ENCODE measurements around the gene RASSF6.

The RASSF6 gene

DNA sequence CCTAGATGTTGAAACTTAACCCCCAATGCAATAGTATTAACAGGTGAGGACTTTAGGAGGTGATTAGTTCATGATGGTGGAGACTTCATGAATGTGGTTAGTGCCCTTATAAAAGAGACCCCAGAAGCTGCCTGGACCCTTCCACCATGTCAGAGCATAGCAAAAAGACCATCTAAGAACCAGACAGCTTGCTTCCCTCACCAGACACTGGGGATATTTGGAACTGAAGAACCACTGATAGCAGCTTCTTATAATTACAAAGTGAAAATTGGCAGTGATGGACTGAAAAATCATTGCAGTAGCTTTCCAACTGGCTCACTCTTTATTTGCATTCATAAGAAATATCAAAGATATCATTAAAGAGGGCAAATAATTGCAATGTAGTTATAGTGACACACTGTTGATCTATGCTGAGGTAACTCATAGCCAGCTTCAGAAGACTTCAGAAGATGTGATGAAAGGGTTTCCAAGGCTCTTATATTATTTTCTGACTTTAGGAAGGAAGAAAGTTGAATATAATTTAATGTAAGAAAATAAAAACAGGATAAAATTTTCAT lies 5.8 kb downstream of the RASSF6 start:
- no peak overlapping the region for H3K4me3 ChIP-seq (ENCODE audit: low read depth in 1 of 5, low read length in 5 of 5)
- H3K9ac ChIP-seq (ENCODE audit: low read length in 5 of 5), result no peak overlapping the region
- no peaks in the 10 kb centered on the region for H3K9me3 ChIP-seq (ENCODE audit: control insufficient read depth in 5 of 5, low read length in 5 of 5)
- peaks cover 0 to 5% (median 0%) of the 10 kb centered on the region in 5 donors for H3K4me1 ChIP-seq (ENCODE audit: control insufficient read depth in 5 of 5, insufficient read depth in 5 of 5, low read length in 5 of 5)
- no peak overlapping the region for H3K27ac ChIP-seq (ENCODE audit: low read depth, low read length)
- peaks cover 0 to 5% (median 0%) of the 10 kb centered on the region in 5 donors for H3K27me3 ChIP-seq (ENCODE audit: control insufficient read depth in 5 of 5, insufficient read depth in 4 of 5, low read length in 5 of 5)
- no peaks in the 10 kb centered on the region for H3K36me3 ChIP-seq (ENCODE audit: control insufficient read depth in 5 of 5, insufficient read depth in 5 of 5, low read length in 5 of 5)

GRCh38 chr4:73613130-73613529 lies 7.1 kb downstream of the RASSF6 start:
- Histone ChIP-seq H3K36me3 (ENCODE audit: control insufficient read depth in 5 of 5, insufficient read depth in 5 of 5, low read length in 5 of 5) (no peaks in the 10 kb centered on the region), H3K27me3 (ENCODE audit: control insufficient read depth in 5 of 5, insufficient read depth in 4 of 5, low read length in 5 of 5) (peaks cover 0 to 5% (median 0%) of the 10 kb centered on the region in 5 donors), H3K4me3 (ENCODE audit: low read depth in 1 of 5, low read length in 5 of 5) (no peak overlapping the region), H3K4me1 (ENCODE audit: control insufficient read depth in 5 of 5, insufficient read depth in 5 of 5, low read length in 5 of 5) (peaks cover 0 to 5% (median 0%) of the 10 kb centered on the region in 5 donors), H3K9me3 (ENCODE audit: control insufficient read depth in 5 of 5, low read length in 5 of 5) (no peaks in the 10 kb centered on the region), H3K27ac (ENCODE audit: low read depth, low read length) (no peak overlapping the region), H3K9ac (ENCODE audit: low read length in 5 of 5) (no peak overlapping the region)

DNA sequence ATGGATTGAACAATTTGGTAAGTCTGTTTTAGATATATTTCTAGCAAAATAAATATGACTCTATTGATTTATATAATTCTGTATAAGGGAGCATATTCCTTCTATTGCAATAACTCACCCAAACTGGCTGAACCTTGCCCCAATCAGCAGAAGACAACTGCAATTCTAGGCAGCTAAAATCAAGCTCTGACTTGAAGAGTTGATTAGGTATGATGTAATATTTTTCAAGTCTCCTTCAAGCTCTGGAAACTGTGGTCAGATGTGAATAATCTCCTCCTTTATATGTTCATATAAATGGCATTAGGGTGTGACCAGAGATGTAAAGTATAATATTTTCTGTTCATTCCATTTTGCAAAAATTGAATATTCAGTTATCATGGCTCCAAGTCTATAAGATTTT lies 8.2 kb downstream of the RASSF6 start:
- Histone ChIP-seq H3K27ac (ENCODE audit: low read depth, low read length) (no peak overlapping the region), H3K36me3 (ENCODE audit: control insufficient read depth in 5 of 5, insufficient read depth in 5 of 5, low read length in 5 of 5) (no peaks in the 10 kb centered on the region), H3K4me3 (ENCODE audit: low read depth in 1 of 5, low read length in 5 of 5) (no peak overlapping the region), H3K9me3 (ENCODE audit: control insufficient read depth in 5 of 5, low read length in 5 of 5) (no peaks in the 10 kb centered on the region), H3K27me3 (ENCODE audit: control insufficient read depth in 5 of 5, insufficient read depth in 4 of 5, low read length in 5 of 5) (peaks cover 0 to 5% (median 0%) of the 10 kb centered on the region in 5 donors), H3K4me1 (ENCODE audit: control insufficient read depth in 5 of 5, insufficient read depth in 5 of 5, low read length in 5 of 5) (peaks cover 0 to 5% (median 0%) of the 10 kb centered on the region in 5 donors), H3K9ac (ENCODE audit: low read length in 5 of 5) (no peak overlapping the region)

GRCh38 chr4:73609706-73610105 lies 10.5 kb downstream of the RASSF6 start:
- Histone ChIP-seq H3K27ac (ENCODE audit: low read depth, low read length) (no peak overlapping the region), H3K9ac (ENCODE audit: low read length in 5 of 5) (no peak overlapping the region), H3K4me3 (ENCODE audit: low read depth in 1 of 5, low read length in 5 of 5) (no peak overlapping the region), H3K9me3 (ENCODE audit: control insufficient read depth in 5 of 5, low read length in 5 of 5) (no peaks in the 10 kb centered on the region), H3K27me3 (ENCODE audit: control insufficient read depth in 5 of 5, insufficient read depth in 4 of 5, low read length in 5 of 5) (peaks cover 0 to 5% (median 0%) of the 10 kb centered on the region in 5 donors), H3K36me3 (ENCODE audit: control insufficient read depth in 5 of 5, insufficient read depth in 5 of 5, low read length in 5 of 5) (no peaks in the 10 kb centered on the region), H3K4me1 (ENCODE audit: control insufficient read depth in 5 of 5, insufficient read depth in 5 of 5, low read length in 5 of 5) (peaks cover 0 to 5% (median 0%) of the 10 kb centered on the region in 5 donors)

DNA sequence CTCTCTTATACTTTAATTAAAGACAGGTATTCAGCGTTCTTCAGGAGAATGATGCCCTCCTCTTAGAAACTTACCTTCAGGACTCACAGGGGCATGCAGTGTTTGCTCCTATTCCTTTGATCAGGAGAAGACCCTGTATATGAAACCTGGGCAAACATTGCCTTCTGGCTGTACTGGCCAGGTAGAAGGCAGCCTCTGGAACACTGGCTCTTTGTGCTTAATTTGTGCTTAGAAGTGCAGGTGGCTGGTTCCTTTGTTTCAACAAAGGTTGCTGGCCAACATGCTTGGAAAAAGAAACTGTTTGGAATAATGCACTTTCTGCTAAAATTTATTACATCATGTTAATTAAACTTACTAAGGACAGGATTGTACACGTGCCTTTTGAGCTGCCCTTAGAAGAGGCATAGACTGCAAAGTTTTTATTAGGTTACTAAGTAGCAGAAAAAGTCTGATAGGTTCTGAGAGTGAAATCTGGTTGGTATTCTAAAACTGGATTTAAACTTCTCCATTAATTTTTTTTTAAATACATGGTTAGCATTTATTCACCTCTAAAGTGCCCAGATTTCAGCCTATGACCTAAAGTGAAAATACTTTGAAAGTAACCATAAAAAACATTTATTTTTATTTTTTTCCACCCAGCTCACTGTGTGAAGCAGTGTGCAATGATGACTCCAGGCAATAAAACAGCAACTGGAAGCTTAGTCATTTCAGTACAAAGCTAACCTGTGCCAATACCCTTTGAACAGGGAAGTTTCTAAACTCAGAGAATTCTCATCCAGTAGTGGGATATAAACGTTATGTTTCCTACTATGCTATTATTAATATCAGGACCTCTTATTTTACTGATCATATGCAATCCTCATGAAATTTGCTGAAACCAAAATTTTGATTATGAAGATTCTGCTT lies 11.3 kb downstream of the RASSF6 start:
- no peak overlapping the region for H3K27ac ChIP-seq (ENCODE audit: low read depth, low read length)
- H3K9ac ChIP-seq (ENCODE audit: low read length in 5 of 5), result no peak overlapping the region
- no peaks in the 10 kb centered on the region for H3K9me3 ChIP-seq (ENCODE audit: control insufficient read depth in 5 of 5, low read length in 5 of 5)
- no peak overlapping the region for H3K4me3 ChIP-seq (ENCODE audit: low read depth in 1 of 5, low read length in 5 of 5)
- no peaks in the 10 kb centered on the region for H3K36me3 ChIP-seq (ENCODE audit: control insufficient read depth in 5 of 5, insufficient read depth in 5 of 5, low read length in 5 of 5)
- H3K4me1 ChIP-seq (ENCODE audit: control insufficient read depth in 5 of 5, insufficient read depth in 5 of 5, low read length in 5 of 5), result peaks cover 0 to 5% (median 0%) of the 10 kb centered on the region in 5 donors
- H3K27me3 ChIP-seq (ENCODE audit: control insufficient read depth in 5 of 5, insufficient read depth in 4 of 5, low read length in 5 of 5), result peaks cover 0 to 5% (median 0%) of the 10 kb centered on the region in 5 donors

GRCh38 chr4:73607375-73608033 lies 12.7 kb downstream of the RASSF6 start:
- Histone ChIP-seq H3K9ac (ENCODE audit: low read length in 5 of 5) (no peak overlapping the region), H3K4me3 (ENCODE audit: low read depth in 1 of 5, low read length in 5 of 5) (no peak overlapping the region), H3K27me3 (ENCODE audit: control insufficient read depth in 5 of 5, insufficient read depth in 4 of 5, low read length in 5 of 5) (peaks cover 0 to 5% (median 0%) of the 10 kb centered on the region in 5 donors), H3K4me1 (ENCODE audit: control insufficient read depth in 5 of 5, insufficient read depth in 5 of 5, low read length in 5 of 5) (peaks cover 0 to 5% (median 0%) of the 10 kb centered on the region in 5 donors), H3K27ac (ENCODE audit: low read depth, low read length) (no peak overlapping the region), H3K36me3 (ENCODE audit: control insufficient read depth in 5 of 5, insufficient read depth in 5 of 5, low read length in 5 of 5) (no peaks in the 10 kb centered on the region), H3K9me3 (ENCODE audit: control insufficient read depth in 5 of 5, low read length in 5 of 5) (no peaks in the 10 kb centered on the region)

DNA sequence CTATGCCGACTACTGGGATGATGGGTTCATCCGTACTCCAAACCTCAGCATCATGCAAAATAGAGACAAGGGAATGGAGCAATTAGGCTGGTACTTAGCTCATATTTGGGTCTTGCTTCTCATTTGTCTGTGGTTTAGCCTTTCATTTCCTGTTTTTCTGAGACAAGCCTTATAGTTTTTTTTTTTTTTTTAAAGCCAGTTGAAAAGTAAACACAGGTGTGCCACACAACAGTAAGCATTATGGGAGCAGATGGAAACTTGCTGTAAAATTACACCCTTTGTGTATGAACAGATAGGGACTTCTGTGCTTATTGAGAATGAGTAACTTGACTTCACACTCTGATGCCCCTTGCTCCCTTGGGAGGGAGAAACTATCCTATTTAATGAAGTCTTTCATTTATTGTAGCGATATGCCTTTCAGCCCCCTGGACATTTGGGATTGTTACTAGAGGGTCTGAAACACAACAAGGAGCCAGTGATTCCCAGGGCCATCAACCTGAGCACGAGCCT lies 13.7 kb downstream of the RASSF6 start:
- Histone ChIP-seq H3K4me1 (ENCODE audit: control insufficient read depth in 5 of 5, insufficient read depth in 5 of 5, low read length in 5 of 5) (no peaks in the 10 kb centered on the region), H3K9me3 (ENCODE audit: control insufficient read depth in 5 of 5, low read length in 5 of 5) (no peaks in the 10 kb centered on the region), H3K27ac (ENCODE audit: low read depth, low read length) (no peak overlapping the region), H3K4me3 (ENCODE audit: low read depth in 1 of 5, low read length in 5 of 5) (no peak overlapping the region), H3K9ac (ENCODE audit: low read length in 5 of 5) (no peak overlapping the region), H3K36me3 (ENCODE audit: control insufficient read depth in 5 of 5, insufficient read depth in 5 of 5, low read length in 5 of 5) (no peaks in the 10 kb centered on the region), H3K27me3 (ENCODE audit: control insufficient read depth in 5 of 5, insufficient read depth in 4 of 5, low read length in 5 of 5) (peaks cover 0 to 5% (median 0%) of the 10 kb centered on the region in 5 donors)

DNA sequence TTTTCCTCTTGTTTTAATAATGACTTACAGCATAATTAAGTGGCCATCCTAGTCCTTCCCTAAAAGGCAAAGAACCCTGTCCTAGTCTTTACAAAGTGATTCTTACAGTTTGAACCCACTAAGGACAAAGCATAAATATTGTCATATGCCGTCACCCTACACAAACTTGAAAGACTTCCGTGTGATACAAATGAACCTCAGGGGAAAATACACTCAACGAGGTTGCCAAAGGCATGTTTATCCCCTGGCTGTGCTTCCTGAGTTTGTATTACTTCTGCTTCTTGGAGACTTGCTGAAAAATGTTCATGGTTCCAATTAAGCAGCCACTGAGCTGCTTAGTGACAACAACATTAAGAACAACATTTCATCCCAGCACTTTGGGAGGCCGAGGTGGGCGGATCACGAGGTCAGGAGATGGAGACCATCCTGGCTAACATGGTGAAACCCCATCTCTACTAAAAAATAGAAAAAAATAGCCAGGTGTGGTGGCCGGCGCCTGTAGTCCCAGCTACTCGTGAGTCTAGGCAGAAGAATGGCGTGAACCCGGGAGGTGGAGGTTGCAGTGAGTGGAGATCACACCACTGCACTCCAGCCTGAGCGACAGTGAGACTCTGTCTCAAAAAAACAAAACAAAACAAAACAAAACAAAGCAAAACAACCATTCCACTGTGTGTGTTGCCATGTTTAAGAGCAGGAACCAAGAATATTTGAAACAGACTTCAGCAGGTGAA lies 16.2 kb downstream of the RASSF6 start:
- Histone ChIP-seq H3K9ac (ENCODE audit: low read length in 5 of 5) (no peak overlapping the region), H3K4me1 (ENCODE audit: control insufficient read depth in 5 of 5, insufficient read depth in 5 of 5, low read length in 5 of 5) (no peaks in the 10 kb centered on the region), H3K36me3 (ENCODE audit: control insufficient read depth in 5 of 5, insufficient read depth in 5 of 5, low read length in 5 of 5) (no peaks in the 10 kb centered on the region)

DNA sequence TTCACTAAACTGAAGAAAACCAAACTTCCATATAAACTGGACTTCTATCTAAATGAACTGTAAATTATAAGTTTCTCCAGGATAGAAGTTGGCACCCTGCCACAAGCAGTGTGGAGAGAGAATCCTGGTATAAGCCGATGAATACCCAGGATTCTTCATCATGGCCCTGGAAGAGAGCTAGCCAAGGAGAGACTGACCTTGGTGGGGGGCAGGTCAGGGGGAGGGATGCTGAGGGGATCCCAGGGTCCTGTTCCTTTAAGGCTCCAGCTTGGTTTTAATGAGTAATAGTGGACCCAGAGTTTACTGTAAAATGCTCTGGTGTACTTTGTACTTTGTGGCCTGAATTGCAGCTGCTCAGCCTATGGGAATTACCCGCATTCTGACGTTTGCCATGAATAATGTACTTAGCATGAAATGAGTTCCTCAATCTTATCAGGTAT lies 16.9 kb downstream of the RASSF6 start:
- Histone ChIP-seq H3K4me1 (ENCODE audit: control insufficient read depth in 5 of 5, insufficient read depth in 5 of 5, low read length in 5 of 5) (no peaks in the 10 kb centered on the region), H3K27ac (ENCODE audit: low read depth, low read length) (no peak overlapping the region), H3K9ac (ENCODE audit: low read length in 5 of 5) (no peak overlapping the region), H3K36me3 (ENCODE audit: control insufficient read depth in 5 of 5, insufficient read depth in 5 of 5, low read length in 5 of 5) (no peaks in the 10 kb centered on the region), H3K27me3 (ENCODE audit: control insufficient read depth in 5 of 5, insufficient read depth in 4 of 5, low read length in 5 of 5) (peaks cover 0 to 2% (median 0%) of the 10 kb centered on the region in 5 donors), H3K4me3 (ENCODE audit: low read depth in 1 of 5, low read length in 5 of 5) (no peak overlapping the region), H3K9me3 (ENCODE audit: control insufficient read depth in 5 of 5, low read length in 5 of 5) (no peaks in the 10 kb centered on the region)

More for the DNA sequence above, 16.2 kb downstream of the RASSF6 start:
- peaks cover 0 to 2% (median 0%) of the 10 kb centered on the region in 5 donors for H3K27me3 ChIP-seq (ENCODE audit: control insufficient read depth in 5 of 5, insufficient read depth in 4 of 5, low read length in 5 of 5)
- H3K4me3 ChIP-seq (ENCODE audit: low read depth in 1 of 5, low read length in 5 of 5), result no peak overlapping the region
- H3K27ac ChIP-seq (ENCODE audit: low read depth, low read length), result no peak overlapping the region
- H3K9me3 ChIP-seq (ENCODE audit: control insufficient read depth in 5 of 5, low read length in 5 of 5), result no peaks in the 10 kb centered on the region
